Measurements from ENCODE around the gene IGF2.

Gene IGF2

GRCh38 chr11:2167141-2168045 is 28.2 kb upstream of the IGF2 start:
- no peaks in the 10 kb centered on the region for H3K27me3 Mint-ChIP-seq
- H3K4me3 Mint-ChIP-seq: no peak overlapping the region
- ATAC-seq (replicated peaks; ENCODE audit: extremely low read depth, poor library complexity, severe bottlenecking) (no peak), DNase-seq (ENCODE audit: low spot score in 2 of 2) (no peak)
- H3K4me1 Mint-ChIP-seq: no peaks in the 10 kb centered on the region
- no peaks in the 10 kb centered on the region for H3K9me3 Mint-ChIP-seq
- H3K36me3 Mint-ChIP-seq (ENCODE audit: insufficient read depth): no peaks in the 10 kb centered on the region
- H3K27ac Mint-ChIP-seq (ENCODE audit: low read depth): no peak overlapping the region

DNA sequence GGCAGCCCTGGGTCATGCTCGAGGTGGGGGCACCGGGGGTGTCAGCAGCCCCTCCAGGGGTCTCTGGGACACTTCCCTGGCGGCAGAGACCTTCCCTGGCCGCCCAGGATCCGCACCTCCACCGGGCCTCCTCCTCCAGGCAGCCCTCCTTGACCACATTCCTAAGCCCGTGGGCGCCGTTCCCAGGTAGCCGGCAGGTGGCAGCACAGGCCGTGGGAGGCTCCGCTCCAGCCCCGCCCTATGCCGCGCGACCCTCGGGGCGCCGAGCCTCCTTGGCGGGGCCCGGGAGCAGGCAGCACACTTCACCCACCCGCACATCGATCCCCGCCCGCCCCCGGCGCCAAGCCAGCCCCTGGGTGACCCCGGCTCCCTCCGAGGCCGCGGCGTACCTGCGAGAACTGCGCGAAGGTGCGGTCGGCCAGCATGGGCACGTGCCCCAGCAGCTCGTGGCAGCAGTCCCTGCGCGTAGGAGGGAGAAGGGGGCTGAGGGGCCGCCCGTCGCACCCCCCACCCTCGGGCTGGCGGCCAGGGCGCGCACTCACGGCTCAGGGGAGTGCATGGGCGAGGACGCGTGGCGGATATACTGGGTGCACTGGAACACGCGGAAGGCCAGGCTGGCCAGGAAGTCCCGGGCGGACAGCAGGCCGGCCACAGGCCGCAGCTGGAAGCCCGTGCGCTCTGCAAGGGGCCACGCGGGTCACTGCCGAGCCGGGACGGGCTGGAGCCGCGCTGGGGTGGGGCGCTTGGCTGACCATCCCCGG is 27.1 kb upstream of the IGF2 start:
- H3K36me3 Mint-ChIP-seq (ENCODE audit: insufficient read depth): no peaks in the 10 kb centered on the region

DNA sequence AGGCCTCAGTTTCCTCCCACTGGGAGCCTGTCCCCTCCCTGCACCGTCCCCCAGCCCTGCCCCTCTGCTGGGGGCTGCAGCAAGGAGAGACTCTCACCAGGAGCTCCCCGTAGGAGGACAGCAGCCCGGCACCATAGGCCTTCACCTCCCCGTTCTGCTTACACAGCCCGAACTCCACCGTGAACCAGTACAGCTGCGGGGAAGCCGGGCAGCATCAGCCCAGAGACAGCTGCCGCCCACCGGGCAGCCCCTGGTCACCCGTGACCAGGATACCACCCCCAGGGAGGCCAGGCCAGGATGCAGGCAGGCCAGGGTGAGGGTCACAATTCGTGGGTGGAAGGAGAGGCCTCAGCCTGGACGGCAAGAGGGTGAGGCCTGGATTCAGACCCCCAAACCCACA is 26.4 kb upstream of the IGF2 start:
- Mint-ChIP-seq H3K4me1 (no peaks in the 10 kb centered on the region), H3K9me3 (no peaks in the 10 kb centered on the region), H3K4me3 (no peak overlapping the region), H3K36me3 (ENCODE audit: insufficient read depth) (no peaks in the 10 kb centered on the region), H3K27me3 (no peaks in the 10 kb centered on the region), H3K27ac (ENCODE audit: low read depth) (no peak overlapping the region)
- no peak for DNase-seq (ENCODE audit: low spot score in 2 of 2)
- no peak for ATAC-seq (replicated peaks; ENCODE audit: extremely low read depth, poor library complexity, severe bottlenecking)

More for the DNA sequence above, 27.1 kb upstream of the IGF2 start:
- H3K4me3 Mint-ChIP-seq: no peak overlapping the region
- H3K27ac Mint-ChIP-seq (ENCODE audit: low read depth): no peak overlapping the region
- no peaks in the 10 kb centered on the region for H3K9me3 Mint-ChIP-seq
- DNase-seq (ENCODE audit: low spot score in 2 of 2) (no peak), ATAC-seq (replicated peaks; ENCODE audit: extremely low read depth, poor library complexity, severe bottlenecking) (peak; percentile 43)
- no peaks in the 10 kb centered on the region for H3K4me1 Mint-ChIP-seq
- no peaks in the 10 kb centered on the region for H3K27me3 Mint-ChIP-seq

- Mint-ChIP-seq H3K4me3 (no peak overlapping the region), H3K9me3 (no peaks in the 10 kb centered on the region), H3K4me1 (no peaks in the 10 kb centered on the region), H3K36me3 (ENCODE audit: insufficient read depth) (no peaks in the 10 kb centered on the region), H3K27me3 (no peaks in the 10 kb centered on the region), H3K27ac (ENCODE audit: low read depth) (no peak overlapping the region)
- DNase-seq (ENCODE audit: low spot score in 2 of 2): no peak
- ATAC-seq (replicated peaks; ENCODE audit: extremely low read depth, poor library complexity, severe bottlenecking): no peak
These were observed 25.8 kb upstream of the IGF2 start for GRCh38 chr11:2164861-2165555.

DNA sequence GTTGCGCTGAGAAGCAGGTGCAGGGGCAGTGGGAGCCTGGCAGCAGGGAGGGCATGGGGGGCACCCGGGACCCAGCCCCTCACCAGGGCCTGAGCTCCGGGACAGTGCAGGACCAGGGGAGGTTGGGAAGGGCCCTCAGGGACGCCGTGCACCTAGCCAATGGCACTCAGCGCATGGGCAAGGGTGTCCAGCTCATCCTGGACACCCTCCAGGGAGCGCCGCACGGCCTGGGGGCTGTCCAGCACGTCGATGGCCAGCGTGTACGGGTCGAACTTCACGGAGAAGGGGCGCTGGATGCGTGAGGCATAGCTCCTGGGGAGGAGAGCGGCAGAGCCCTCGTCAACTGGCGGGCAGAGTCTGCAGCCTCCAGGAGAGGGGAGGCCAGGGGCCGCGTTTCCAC is 24.9 kb upstream of the IGF2 start:
- Mint-ChIP-seq H3K4me1 (no peaks in the 10 kb centered on the region), H3K36me3 (ENCODE audit: insufficient read depth) (no peaks in the 10 kb centered on the region), H3K9me3 (no peaks in the 10 kb centered on the region), H3K27me3 (no peaks in the 10 kb centered on the region), H3K4me3 (no peak overlapping the region), H3K27ac (ENCODE audit: low read depth) (no peak overlapping the region)
- DNase-seq (ENCODE audit: low spot score in 2 of 2) (no peak), ATAC-seq (replicated peaks; ENCODE audit: extremely low read depth, poor library complexity, severe bottlenecking) (no peak)

DNA sequence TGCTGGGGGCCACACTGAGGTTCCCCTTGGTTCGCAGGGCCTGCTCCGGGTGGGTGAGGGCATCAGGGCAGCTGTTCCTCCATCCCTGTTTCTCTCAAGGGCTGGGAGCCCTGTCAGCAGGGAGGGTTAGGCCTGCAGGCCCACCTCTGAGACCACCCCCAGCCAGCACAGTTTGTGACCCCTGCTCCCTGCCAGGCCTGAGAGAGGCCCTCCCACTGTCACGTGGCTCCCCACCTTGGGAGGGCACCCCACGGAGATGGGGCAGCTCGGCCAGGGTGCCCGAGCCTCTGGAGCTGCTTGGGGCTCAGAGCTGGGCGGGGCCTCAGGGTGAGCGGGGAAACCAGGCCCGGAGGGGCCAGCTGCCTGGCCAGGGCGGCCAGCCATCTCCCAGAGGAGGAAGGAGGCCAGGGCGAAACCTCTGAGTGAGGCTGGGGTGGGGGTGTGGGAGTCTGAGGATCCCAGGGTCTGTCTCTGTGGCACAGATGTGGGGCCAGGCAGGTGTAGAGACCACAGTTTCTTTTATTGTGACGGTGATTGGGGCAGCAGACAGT is 24.3 kb upstream of the IGF2 start:
- ATAC-seq (replicated peaks; ENCODE audit: extremely low read depth, poor library complexity, severe bottlenecking) (no peak), DNase-seq (ENCODE audit: low spot score in 2 of 2) (no peak)
- no peak overlapping the region for H3K4me3 Mint-ChIP-seq
- no peaks in the 10 kb centered on the region for H3K36me3 Mint-ChIP-seq (ENCODE audit: insufficient read depth)
- H3K27ac Mint-ChIP-seq (ENCODE audit: low read depth): no peak overlapping the region
- H3K27me3 Mint-ChIP-seq: no peaks in the 10 kb centered on the region
- no peaks in the 10 kb centered on the region for H3K4me1 Mint-ChIP-seq
- H3K9me3 Mint-ChIP-seq: no peaks in the 10 kb centered on the region

DNA sequence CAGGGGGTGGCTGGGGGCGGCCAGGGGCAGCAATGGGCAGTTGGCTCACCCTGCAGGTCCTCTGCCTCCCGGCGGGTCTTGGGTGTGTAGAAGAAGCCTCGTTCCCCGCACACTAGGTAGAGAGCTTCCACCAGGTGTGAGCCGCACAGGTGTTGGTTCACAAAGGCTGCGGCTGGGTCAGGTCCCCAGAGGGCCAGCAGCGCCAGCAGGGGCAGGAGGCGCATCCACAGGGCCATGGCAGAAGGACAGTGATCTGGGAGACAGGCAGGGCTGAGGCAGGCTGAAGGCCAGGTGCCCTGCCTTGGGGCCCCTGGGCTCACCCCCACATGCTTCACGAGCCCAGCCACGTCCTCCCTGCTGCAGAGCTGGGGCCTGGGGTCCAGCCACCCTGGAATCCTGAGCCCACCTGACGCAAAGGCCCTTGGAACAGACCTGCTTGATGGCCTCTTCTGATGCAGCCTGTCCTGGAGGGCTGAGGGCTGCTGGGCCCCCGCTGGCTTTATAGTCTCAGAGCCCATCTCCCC is 21.6 kb upstream of the IGF2 start, which contains the start of gene INS:
Gene INS (minus strand): TSS at position 474 of the 524 bp plus-strand sequence. CDS start 238 bp downstream, at position 236.
- DNase-seq (ENCODE audit: low spot score in 2 of 2) (no peak), ATAC-seq (replicated peaks; ENCODE audit: extremely low read depth, poor library complexity, severe bottlenecking) (no peak)
- Mint-ChIP-seq H3K9me3 (no peaks in the 10 kb centered on the region), H3K27ac (ENCODE audit: low read depth) (no peak within 1 kb of the TSS), H3K36me3 (ENCODE audit: insufficient read depth) (no peaks in the 10 kb centered on the region), H3K27me3 (peaks cover 6% of the 10 kb centered on the region), H3K4me1 (no peaks in the 10 kb centered on the region), H3K4me3 (no peak within 1 kb of the TSS)

GRCh38 chr11:2159536-2160413 is 20.6 kb upstream of the IGF2 start:
- no peaks in the 10 kb centered on the region for H3K9me3 Mint-ChIP-seq
- H3K4me1 Mint-ChIP-seq: no peaks in the 10 kb centered on the region
- peaks cover 6% of the 10 kb centered on the region for H3K27me3 Mint-ChIP-seq
- ATAC-seq (replicated peaks; ENCODE audit: extremely low read depth, poor library complexity, severe bottlenecking) (no peak), DNase-seq (ENCODE audit: low spot score in 2 of 2) (no peak)
- H3K36me3 Mint-ChIP-seq (ENCODE audit: insufficient read depth): no peaks in the 10 kb centered on the region
- no peak overlapping the region for H3K27ac Mint-ChIP-seq (ENCODE audit: low read depth)
- H3K4me3 Mint-ChIP-seq: no peak overlapping the region

- Mint-ChIP-seq H3K4me3 (no peak overlapping the region), H3K27me3 (peaks cover 6% of the 10 kb centered on the region), H3K36me3 (ENCODE audit: insufficient read depth) (no peaks in the 10 kb centered on the region), H3K9me3 (no peaks in the 10 kb centered on the region), H3K27ac (ENCODE audit: low read depth) (no peak overlapping the region), H3K4me1 (no peaks in the 10 kb centered on the region)
- DNase-seq (ENCODE audit: low spot score in 2 of 2) (no peak), ATAC-seq (replicated peaks; ENCODE audit: extremely low read depth, poor library complexity, severe bottlenecking) (no peak)
These were observed 19.8 kb upstream of the IGF2 start for GRCh38 chr11:2158966-2159365.

DNA sequence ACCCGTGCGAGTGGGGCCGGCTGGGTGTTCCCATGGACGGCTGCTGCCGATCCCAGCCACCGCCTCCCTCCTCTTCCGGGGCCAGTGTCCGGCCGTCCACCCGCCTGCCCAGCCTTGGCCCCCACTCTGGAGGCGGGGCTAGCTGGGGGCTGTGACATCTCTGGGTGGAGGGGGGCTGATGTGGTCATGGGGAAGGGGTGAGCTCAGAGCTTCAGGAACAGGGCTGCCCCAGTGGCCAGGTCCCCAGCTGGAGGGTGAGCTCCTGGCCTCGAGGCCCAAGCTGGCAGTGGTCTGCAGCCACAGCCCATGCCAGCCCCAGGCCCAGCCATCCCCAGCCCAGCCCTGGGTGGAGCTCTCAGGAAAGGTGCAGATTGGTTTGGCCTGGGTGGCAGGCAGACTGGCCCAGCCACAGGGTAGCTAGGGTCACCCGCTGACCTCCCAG is 19.1 kb upstream of the IGF2 start:
- DNase-seq (ENCODE audit: low spot score in 2 of 2): no peak
- H3K36me3 Mint-ChIP-seq (ENCODE audit: insufficient read depth): no peaks in the 10 kb centered on the region
- no peak overlapping the region for H3K27ac Mint-ChIP-seq (ENCODE audit: low read depth)
- H3K27me3 Mint-ChIP-seq: peaks cover 6% of the 10 kb centered on the region
- no peak overlapping the region for H3K4me3 Mint-ChIP-seq
- no peaks in the 10 kb centered on the region for H3K4me1 Mint-ChIP-seq
- H3K9me3 Mint-ChIP-seq: no peaks in the 10 kb centered on the region
- ATAC-seq (replicated peaks; ENCODE audit: extremely low read depth, poor library complexity, severe bottlenecking): no peak

GRCh38 chr11:2157294-2158040 is 18.3 kb upstream of the IGF2 start:
- no peaks in the 10 kb centered on the region for H3K9me3 Mint-ChIP-seq
- no peak for ATAC-seq (replicated peaks; ENCODE audit: extremely low read depth, poor library complexity, severe bottlenecking)
- H3K36me3 Mint-ChIP-seq (ENCODE audit: insufficient read depth): no peaks in the 10 kb centered on the region
- no peak overlapping the region for H3K27ac Mint-ChIP-seq (ENCODE audit: low read depth)
- H3K4me3 Mint-ChIP-seq: no peak overlapping the region
- DNase-seq (ENCODE audit: low spot score in 2 of 2): no peak
- peaks cover 6% of the 10 kb centered on the region for H3K27me3 Mint-ChIP-seq
- no peaks in the 10 kb centered on the region for H3K4me1 Mint-ChIP-seq

Data from central memory CD8-positive, alpha-beta T cell (primary cell).